Sigmoid colon (tissue), 4 donors: ENCODE results near the gene MLC1.

Experiments
- EP300 ChIP-seq, 4 donors: sonication (generic); formaldehyde crosslinking; IDR thresholded peaks; one replicate each; pipeline ENCODE4 v1.6.1; 2017; ENCODE audit warnings: antibody characterized with exemption in 4 of 4
- POLR2A ChIP-seq, 2 donors: fragments of 450-650 bp; IDR thresholded peaks; one replicate each; pipeline ENCODE4 v1.6.1; 2016; ENCODE audit warnings: antibody characterized with exemption in 2 of 2, mild to moderate bottlenecking in 2 of 2, moderate library complexity in 2 of 2
- POLR2AphosphoS5 ChIP-seq, 4 donors: sonication (generic); formaldehyde crosslinking; IDR thresholded peaks; one replicate each; pipeline ENCODE4 v1.6.1; 2017; ENCODE audit warnings: antibody characterized with exemption in 4 of 4
- TF ChIP-seq, protein P1 (sequence below), 4 experiments: fragments of 450-650 bp in 3 of 4; fragments of 200-600 bp in 1 of 4; IDR thresholded peaks; one replicate each; pipeline ENCODE4 v1.5.1; 2016 to 2019; ENCODE audit warnings: antibody characterized with exemption in 4 of 4, mild to moderate bottlenecking in 3 of 4, moderate library complexity in 2 of 4

DNA sequence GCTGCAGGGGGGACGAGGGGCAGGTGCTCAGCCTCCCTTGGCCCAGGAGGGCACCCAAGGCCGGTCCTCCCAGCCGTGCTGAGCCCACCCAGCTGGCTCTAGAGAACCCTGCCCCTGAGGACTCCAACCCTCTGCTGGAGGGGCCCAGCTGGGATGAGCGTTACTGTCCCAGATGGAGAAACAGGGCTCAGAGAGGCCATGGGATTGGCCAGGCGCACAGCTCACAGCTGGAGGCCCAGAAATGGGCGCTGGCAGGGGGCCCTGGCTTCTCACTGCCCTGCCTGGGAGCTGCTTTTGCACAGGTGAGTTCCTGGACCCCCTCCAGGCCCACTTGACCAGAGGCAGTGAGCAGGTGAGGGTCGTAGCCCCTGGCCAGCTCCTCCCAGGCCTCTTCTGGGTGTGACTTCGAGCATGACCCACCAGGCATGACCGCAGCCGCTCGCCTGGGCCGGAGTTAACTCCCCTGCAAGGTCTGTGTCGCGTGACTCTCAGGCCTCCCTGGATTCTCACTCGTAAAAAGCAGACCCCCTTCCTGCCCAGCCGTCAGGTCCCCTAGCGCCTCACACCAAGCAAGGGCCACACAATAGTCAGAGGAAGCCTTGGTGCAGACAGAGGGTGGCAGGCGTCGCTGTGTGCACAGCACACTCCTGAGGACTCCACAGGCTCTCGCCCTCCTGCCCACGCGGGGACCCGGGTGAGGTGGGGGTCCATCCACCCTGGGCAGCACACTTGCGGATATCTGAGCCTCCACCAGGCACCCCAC is 52.9 kb downstream of the MLC1 start:
- TF ChIP-seq POLR2AphosphoS5 (IDR thresholded peaks at IDR 0.05) (no peak), POLR2A (IDR thresholded peaks at IDR 0.05) (no peak), EP300 (IDR thresholded peaks at IDR 0.05) (no peak)
- TF ChIP-seq, protein P1, sequence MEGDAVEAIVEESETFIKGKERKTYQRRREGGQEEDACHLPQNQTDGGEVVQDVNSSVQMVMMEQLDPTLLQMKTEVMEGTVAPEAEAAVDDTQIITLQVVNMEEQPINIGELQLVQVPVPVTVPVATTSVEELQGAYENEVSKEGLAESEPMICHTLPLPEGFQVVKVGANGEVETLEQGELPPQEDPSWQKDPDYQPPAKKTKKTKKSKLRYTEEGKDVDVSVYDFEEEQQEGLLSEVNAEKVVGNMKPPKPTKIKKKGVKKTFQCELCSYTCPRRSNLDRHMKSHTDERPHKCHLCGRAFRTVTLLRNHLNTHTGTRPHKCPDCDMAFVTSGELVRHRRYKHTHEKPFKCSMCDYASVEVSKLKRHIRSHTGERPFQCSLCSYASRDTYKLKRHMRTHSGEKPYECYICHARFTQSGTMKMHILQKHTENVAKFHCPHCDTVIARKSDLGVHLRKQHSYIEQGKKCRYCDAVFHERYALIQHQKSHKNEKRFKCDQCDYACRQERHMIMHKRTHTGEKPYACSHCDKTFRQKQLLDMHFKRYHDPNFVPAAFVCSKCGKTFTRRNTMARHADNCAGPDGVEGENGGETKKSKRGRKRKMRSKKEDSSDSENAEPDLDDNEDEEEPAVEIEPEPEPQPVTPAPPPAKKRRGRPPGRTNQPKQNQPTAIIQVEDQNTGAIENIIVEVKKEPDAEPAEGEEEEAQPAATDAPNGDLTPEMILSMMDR (IDR thresholded peaks at IDR 0.05): no peak
